ENCODE data around the gene TAS1R1.

TAS1R1 gene

GRCh38 chr1:6601923-6602668 lies 47.0 kb downstream of the TAS1R1 start:
- peak; percentile 81 for DNase-seq (ENCODE audit: low spot score)
- TF ChIP-seq CTCF (IDR thresholded peaks at IDR 0.05; ENCODE audit: extremely low read depth, missing control alignments), result no peak

- peak; percentile 96 for DNase-seq (ENCODE audit: low spot score)
- no peak for TF ChIP-seq CTCF (IDR thresholded peaks at IDR 0.05; ENCODE audit: extremely low read depth, missing control alignments)
Measured at GRCh38 chr1:6602669-6603237, 47.6 kb downstream of the TAS1R1 start, which contains the start of gene KLHL21. Gene KLHL21, minus strand, starts transcription at chr1:6602869. Its CDS starts 52 bp downstream, at chr1:6602817.

GRCh38 chr1:6603238-6603914 lies 48.3 kb downstream of the TAS1R1 start:
- TF ChIP-seq CTCF (IDR thresholded peaks at IDR 0.05; ENCODE audit: extremely low read depth, missing control alignments), result no peak
- DNase-seq (ENCODE audit: low spot score), result peak; percentile 61

- TF ChIP-seq CTCF (IDR thresholded peaks at IDR 0.05; ENCODE audit: extremely low read depth, missing control alignments), result no peak
- no peak for DNase-seq (ENCODE audit: low spot score)
Measured at GRCh38 chr1:6603915-6604558, 48.9 kb downstream of the TAS1R1 start.

GRCh38 chr1:6612641-6613360 lies 57.7 kb downstream of the TAS1R1 start:
- DNase-seq (ENCODE audit: low spot score), result no peak
- TF ChIP-seq CTCF (IDR thresholded peaks at IDR 0.05; ENCODE audit: extremely low read depth, missing control alignments), result no peak

- TF ChIP-seq CTCF (IDR thresholded peaks at IDR 0.05; ENCODE audit: extremely low read depth, missing control alignments), result no peak
- peak; percentile 100 for DNase-seq (ENCODE audit: low spot score)
Measured at GRCh38 chr1:6613361-6614018, 58.4 kb downstream of the TAS1R1 start, which contains the start of gene PHF13. Gene PHF13, plus strand, starts transcription at chr1:6613731. Its CDS starts 336 bp downstream, at chr1:6614067.

Measured in GM20000 (cell line).